ENCODE data around the gene SGMS2. TPM values are rescaled to one million over a fixed set of nuclear protein-coding genes. Genes with fewer than 3 reads are reported as not detected.

Gene SGMS2
- total and polyA plus RNA-seq, 2 of the 13 experiments (the other 11 are each of a cell fraction or from before 2014, with no cell fraction given), result 1.2 to 1.7 TPM

DNA sequence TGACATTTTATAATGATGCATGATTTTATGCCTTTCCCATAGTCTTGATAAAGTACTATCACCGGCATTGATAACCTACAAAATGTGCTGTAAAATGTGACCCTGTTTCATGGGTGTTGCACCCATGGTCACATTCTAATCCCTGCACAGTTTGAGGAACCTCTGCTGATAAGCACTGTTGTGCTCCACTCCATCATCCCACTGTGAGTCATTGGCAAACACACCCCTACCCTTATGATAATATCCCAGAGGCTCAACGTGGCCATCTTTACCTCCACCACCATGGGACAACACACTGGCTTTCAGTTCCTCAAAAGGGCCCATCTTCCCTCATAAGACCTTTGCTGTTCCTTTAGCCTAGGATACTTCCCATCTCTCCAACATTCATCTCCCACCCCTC, 32.0 kb upstream of the SGMS2 start:
- no TSS peak for BruUV-seq (replicated peaks)
- FAIRE-seq (no peak), DNase-seq (ENCODE audit: low spot score) (no peak), ATAC-seq (no peak)
- 3% methylated on average over 2 of the region's 2 CpGs for WGBS (ENCODE audit: low lambda C conversion rate)
- TF ChIP-seq BRD4 (CRISPR knock-in tag; IDR thresholded peaks at IDR 0.05) (no peak), PRPF4 (IDR thresholded peaks at IDR 0.05; ENCODE audit: low read depth, low read length, poor library complexity, severe bottlenecking) (no peak), ZNF549 (CRISPR knock-in tag; IDR thresholded peaks at IDR 0.05) (no peak), ZNF335 (CRISPR knock-in tag; IDR thresholded peaks at IDR 0.05) (no peak)
- TF ChIP-seq, protein P1, sequence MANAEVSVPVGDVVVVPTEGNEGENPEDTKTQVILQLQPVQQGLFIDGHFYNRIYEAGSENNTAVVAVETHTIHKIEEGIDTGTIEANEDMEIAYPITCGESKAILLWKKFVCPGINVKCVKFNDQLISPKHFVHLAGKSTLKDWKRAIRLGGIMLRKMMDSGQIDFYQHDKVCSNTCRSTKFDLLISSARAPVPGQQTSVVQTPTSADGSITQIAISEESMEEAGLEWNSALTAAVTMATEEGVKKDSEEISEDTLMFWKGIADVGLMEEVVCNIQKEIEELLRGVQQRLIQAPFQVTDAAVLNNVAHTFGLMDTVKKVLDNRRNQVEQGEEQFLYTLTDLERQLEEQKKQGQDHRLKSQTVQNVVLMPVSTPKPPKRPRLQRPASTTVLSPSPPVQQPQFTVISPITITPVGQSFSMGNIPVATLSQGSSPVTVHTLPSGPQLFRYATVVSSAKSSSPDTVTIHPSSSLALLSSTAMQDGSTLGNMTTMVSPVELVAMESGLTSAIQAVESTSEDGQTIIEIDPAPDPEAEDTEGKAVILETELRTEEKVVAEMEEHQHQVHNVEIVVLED (CRISPR knock-in tag; IDR thresholded peaks at IDR 0.05; ENCODE audit: borderline replicate concordance), result no peak
- TF ChIP-seq, protein P2, sequence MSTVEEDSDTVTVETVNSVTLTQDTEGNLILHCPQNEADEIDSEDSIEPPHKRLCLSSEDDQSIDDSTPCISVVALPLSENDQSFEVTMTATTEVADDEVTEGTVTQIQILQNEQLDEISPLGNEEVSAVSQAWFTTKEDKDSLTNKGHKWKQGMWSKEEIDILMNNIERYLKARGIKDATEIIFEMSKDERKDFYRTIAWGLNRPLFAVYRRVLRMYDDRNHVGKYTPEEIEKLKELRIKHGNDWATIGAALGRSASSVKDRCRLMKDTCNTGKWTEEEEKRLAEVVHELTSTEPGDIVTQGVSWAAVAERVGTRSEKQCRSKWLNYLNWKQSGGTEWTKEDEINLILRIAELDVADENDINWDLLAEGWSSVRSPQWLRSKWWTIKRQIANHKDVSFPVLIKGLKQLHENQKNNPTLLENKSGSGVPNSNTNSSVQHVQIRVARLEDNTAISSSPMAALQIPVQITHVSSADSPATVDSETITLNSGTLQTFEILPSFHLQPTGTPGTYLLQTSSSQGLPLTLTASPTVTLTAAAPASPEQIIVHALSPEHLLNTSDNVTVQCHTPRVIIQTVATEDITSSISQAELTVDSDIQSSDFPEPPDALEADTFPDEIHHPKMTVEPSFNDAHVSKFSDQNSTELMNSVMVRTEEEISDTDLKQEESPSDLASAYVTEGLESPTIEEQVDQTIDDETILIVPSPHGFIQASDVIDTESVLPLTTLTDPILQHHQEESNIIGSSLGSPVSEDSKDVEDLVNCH (CRISPR knock-in tag; IDR thresholded peaks at IDR 0.05), result no peak
- no peak overlapping the region for H3K27ac ChIP-seq (ENCODE audit: extremely low read length, insufficient read depth, low read length)
- CTCF ChIA-PET (ENCODE audit: low intra/inter-chr PET ratio, low total read pairs), result no interaction called here
- no peaks in the 10 kb centered on the region for H3K36me3 ChIP-seq (replicated peaks in 1 of 2; ENCODE audit: control insufficient read depth in 1 of 2, insufficient read depth in 2 of 2, low read length in 2 of 2)
- no peak overlapping the region for H3K9ac ChIP-seq (ENCODE audit: insufficient read depth, low read depth, low read length)
- in situ Hi-C loops (cut with HindIII; ENCODE audit: extremely low pct_ligation_motif_present, low pct_unique_long_range_greater_than_20kb), result no loop called here
- H3K9me3 ChIP-seq (ENCODE audit: low read length), result no peaks in the 10 kb centered on the region
- H3K27me3 ChIP-seq (ENCODE audit: control insufficient read depth in 1 of 2, insufficient read depth in 2 of 2, low read length in 2 of 2), result no peaks in the 10 kb centered on the region; a peak in 1 of 5 replicates
- H3K4me2 ChIP-seq (ENCODE audit: low read depth, low read length), result no peak overlapping the region
- no peak overlapping the region for H3K4me3 ChIP-seq (replicated peaks in 1 of 3; ENCODE audit: insufficient read depth in 1 of 3, low read depth in 2 of 3, low read length in 3 of 3)
- intact Hi-C loops (cut with micrococcal nuclease; ENCODE audit: unreplicated experiment), result no loop called here
- no peaks in the 10 kb centered on the region for H3K79me2 ChIP-seq (ENCODE audit: insufficient read depth, low read length)
- H2AFZ ChIP-seq (ENCODE audit: low read length), result no peak overlapping the region
- POLR2A ChIA-PET, result no interaction called here
- no peaks in the 10 kb centered on the region for H3K4me1 ChIP-seq (ENCODE audit: insufficient read depth, low read length)
- H4K20me1 ChIP-seq (ENCODE audit: insufficient read depth, low read length), result no peaks in the 10 kb centered on the region
